HG03439 (cell line): ENCODE results near the gene ZDHHC14.
"Not testable (repeated sequence)": the region's sequence is repeated elsewhere in the genome, so short reads cannot be mapped to it uniquely, and the experiment has no call there.

ENCODE experiments used
- ATAC-seq: cut with Tn5 transposase; IDR thresholded peaks from one replicate; pipeline ENCODE4 v1.9.1; 2021; ENCODE audit warnings: mild to moderate bottlenecking, moderate library complexity; ENCODE audit not compliant: unreplicated experiment

ZDHHC14 gene

DNA sequence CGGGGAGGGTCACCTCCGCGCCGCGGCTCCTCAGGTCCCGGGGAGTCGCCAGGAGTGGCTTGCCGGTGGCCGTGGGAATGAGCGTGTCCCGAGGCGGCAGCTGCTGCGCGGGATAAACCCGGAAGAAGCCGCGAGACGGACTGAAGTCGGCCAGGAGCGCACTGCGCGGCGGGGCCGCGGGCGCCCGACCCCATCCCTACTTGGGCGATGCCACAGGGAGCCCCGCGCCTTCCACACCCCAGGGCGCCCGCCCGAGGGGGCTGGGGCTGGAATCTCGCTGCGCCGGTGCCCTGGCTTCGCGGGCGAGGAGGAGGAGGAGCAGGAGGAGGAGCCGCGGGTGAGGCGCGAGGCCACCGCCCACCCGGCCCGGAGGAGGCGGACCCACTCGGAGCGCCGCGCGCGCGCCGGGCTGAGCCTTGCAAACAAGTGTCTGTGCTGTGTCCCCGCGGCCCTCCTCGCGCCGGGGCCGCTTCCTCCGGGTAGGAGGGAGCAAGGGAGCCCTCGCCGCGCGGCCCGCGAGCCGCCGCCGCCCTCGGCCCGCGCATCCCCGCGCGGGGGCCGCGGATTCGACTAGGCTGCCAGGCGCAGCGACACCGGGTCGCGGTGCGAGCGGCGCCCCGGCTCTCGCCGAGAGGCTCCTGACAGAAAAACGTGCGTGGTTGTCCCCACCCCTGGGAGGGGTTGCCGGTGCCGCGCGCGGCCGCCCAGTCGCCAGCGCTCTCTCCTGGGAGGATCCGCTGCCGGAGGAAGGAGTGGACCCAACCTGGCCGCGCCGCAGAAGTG, at the start of gene ZDHHC14:
Gene ZDHHC14, plus strand, starts transcription at position 412 of the 783 bp plus-strand sequence.
- peak; percentile 76 for ATAC-seq

DNA sequence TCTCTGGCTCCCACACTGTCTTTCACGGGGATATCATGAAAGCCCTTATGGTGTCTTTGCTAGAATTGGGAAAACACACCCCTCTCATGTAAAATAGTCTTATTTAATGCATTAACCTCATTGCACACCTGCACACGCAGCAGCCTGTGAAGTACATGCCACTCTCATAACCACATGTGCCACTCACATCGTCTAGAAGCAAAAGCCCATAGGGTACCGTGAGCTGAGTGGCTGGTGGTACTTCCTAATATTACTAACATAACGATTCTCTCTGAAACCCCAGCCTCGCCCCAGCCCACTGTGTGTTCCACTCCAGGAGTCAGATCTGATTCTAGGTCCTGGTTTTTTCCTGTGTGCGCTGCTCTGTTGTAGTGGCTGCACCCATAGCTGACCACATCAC, 48.2 kb upstream of the ZDHHC14 start:
- no peak for ATAC-seq

DNA sequence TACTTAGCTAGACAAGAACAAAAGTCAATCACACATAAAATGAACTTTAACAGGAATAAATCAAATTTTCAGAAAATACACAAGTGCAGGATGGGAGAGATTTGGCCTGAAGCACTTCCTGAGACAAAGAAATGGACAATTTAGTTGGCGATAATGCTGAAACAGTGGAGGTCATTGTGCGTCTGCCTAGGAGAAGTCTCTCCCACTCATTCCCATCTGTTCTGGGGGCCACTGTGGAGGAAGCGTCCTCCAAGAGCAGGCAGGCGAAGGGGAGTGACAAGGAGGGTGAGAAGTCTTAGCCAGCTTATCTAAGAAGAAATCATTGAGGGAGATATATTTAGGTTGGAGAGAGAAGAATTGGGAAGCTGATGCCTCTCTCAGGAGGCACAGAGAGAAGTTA, 47.5 kb upstream of the ZDHHC14 start:
- no peak for ATAC-seq

DNA sequence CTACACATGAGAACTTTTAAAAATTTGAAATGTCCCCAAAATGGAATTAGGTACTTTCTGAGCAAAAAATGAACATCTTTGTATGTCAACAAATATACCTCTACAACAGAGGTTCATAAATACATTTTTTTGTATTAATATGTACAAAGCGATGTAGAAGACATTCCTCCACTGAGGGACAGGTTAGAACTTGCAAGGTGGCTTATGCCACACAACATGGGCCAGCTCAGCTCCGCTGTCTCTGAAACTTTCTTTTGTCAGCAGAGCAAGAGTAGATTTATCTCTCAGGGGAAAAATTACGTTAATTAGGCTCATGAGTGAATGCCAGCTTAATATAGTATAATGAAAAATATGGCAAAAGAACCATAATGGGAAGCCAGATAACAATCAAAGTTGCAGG, 47.0 kb upstream of the ZDHHC14 start:
- no peak for ATAC-seq

DNA sequence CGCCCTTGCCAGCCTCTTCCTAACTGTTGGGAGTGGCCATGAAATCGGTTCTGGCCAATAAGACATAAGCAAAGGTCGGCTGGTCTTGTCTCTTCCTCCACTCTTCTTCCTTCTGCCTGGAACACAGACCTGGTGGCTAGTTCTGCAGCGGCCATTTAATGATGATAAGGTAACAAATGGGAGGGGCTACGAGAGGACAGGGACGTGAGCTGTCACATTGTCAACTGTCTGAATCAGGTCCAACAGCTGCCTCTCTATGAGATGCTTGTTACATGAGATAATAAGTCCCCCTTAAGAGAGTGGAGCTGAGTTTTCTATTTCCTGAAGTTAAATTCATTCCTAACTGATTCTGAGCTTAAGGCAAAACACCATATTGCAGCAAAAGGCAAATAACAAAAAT, 45.2 kb upstream of the ZDHHC14 start:
- ATAC-seq: no peak

DNA sequence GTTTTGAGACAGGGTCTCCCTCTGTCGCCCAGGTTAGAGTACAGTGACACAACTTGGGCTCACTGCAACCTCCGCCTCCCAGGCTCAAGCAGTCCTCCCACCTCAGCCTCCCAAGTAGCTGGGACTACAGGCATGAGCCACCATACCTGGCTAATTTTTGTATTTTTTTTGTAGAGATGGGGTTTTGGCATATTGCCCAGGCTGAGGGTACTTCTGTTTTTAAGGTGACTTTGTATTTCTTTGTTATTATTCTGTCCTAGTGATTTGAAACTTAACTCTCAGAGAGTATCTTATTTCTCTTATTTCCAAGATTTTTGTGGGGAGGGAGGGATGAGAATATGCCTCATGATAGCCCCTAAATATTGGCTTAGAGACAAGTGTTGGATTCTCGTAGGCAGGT, 43.7 kb upstream of the ZDHHC14 start:
- not testable (repeated sequence) for ATAC-seq

DNA sequence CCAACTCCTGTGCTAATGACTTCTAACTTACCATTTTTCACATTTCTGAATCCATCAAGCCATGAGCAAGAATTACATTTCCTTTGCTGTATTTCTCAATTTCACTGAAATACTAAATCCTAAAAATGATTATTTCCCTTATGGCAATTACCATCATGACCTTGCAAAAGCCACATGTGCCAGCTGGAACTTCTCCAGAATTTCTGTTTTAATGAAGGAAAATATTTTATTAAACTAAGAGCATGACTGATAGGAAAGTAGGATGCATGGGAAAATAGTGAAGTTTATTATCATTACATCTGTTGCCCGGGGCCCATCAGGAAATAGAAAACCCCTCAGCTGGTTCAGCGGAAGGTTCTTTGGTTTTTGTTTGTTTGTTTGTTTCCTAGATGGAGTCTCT, 43.2 kb upstream of the ZDHHC14 start:
- no peak for ATAC-seq

DNA sequence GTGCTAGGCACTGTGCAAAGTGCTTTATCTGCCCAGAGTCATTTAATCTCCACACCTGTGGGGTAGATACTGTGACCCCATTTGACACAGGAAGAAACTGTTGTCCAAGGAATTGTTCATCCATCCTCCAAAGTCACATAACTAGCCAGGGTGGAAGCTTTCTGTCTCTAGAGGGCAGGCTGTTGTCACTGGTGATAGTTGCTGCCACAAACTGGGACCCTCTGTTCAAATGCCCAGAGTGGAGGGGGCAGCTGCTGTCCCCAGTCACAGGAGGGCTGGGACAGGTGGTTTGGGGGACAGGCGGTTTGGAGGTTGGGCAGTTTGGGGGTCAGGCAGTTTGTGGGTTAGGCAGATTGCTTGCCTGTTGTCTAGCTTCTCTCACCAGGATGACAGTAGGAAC, 41.6 kb upstream of the ZDHHC14 start:
- ATAC-seq: no peak

DNA sequence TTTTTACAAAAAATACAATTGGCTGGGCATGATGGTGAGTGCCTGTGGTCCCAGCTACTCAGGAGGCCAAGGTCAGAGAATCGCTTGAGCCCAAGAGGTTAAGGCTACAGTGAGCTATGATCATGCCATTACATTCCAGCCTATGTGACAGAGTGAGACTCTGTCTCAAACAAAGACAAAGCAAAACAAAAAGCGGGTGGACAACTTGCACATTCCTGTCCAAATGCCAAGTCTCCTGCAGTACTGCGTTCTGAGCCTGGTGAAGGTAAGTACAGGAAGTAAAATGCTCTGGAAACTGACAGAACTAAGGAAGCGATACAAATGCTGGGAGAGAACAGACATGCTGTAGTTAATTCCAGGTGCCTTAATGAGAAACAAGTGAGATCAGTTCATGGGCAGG, 37.3 kb upstream of the ZDHHC14 start:
- no peak for ATAC-seq

DNA sequence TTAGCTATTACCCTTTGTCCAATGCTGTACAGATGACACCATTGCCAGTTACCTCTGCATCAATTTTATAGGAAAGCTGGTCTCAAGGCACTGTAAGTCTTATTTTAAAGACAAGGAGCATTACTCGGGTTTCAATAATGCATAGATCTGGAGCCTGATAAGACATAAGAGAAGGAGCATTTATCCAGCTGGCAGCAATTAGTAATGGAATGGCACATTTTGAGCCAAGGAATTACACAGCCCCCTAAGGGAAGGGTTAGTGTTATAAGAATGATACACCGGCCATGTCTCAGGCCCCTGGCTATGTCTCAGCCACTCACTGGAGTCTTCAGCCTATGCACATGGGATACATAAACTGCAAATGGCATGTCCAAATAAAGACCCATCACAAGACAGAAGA, 34.6 kb upstream of the ZDHHC14 start:
- no peak for ATAC-seq

DNA sequence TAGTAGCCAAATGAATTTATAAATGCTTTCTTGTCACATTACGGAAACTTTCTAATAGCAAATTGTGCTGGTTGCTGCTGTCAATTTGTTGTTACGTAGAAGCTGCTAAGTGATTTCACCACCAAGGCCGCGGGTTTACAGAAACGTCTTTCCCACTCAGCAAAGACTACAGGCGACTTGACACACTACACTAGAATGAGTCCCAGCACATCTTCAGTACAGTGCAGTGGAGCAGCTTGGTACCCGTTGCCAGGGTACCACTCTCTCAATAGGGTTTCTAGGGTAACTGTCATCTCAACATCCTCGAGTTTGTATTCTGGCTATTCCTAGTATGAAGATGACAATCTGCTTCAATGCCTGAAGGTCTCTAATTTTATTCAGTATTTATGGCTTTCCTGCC, 22.7 kb upstream of the ZDHHC14 start:
- ATAC-seq: no peak

DNA sequence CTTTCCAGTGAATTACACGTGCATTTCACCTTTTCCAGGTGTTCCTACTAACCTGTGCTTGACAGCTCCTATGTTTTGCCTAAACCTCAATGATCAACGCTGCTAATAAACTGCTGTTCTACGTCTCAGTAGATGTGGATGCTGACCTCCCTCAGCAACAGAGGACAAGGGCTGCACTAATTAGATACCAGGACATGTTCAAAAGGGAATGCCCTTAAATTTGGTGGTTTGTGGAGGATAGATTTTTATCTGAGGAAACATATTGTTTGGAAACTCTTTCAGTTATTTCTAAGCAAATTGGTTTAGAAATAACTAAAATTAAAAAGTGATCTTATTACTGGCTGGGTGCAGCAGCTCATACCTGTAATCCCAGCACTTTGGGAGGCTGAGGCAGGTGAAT, 19.1 kb upstream of the ZDHHC14 start:
- ATAC-seq: no peak

DNA sequence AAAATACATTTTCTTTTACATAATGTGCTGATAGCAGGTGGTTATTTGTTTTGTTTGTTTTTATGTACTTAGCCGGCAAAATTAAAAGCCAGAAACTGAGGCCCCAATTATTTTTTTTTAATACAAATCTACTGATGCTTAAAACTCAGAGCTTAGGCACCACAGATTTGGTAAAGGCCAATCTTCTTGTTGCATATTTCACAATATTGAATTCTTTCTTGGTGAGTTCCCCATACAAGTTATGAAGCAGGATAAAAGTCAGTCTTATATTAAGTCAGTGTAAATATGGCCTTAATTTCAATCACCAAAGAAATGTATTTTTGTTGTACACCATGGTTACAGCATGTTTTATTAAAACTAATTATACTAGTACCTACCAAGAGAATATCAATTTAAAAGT, 16.3 kb upstream of the ZDHHC14 start:
- ATAC-seq: no peak

DNA sequence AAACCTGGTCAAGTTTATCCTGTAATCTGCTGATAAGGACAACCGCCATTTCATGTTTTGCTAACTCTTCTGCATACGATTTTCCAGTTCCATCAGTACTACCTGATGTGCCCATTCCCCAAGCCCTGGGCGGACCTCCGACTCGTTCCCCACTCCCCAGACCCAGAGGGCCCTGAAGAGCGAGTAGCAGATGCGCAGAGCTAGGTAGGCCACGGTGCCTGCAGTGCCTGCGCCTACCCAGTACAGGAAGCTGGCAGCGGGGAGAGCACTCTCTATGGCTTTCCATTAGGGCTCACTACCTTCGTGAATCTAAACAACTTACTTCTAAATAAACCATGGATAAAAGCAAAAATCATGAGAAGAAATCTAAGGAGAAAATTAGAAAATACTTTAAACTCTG, 14.3 kb upstream of the ZDHHC14 start:
- ATAC-seq: no peak

DNA sequence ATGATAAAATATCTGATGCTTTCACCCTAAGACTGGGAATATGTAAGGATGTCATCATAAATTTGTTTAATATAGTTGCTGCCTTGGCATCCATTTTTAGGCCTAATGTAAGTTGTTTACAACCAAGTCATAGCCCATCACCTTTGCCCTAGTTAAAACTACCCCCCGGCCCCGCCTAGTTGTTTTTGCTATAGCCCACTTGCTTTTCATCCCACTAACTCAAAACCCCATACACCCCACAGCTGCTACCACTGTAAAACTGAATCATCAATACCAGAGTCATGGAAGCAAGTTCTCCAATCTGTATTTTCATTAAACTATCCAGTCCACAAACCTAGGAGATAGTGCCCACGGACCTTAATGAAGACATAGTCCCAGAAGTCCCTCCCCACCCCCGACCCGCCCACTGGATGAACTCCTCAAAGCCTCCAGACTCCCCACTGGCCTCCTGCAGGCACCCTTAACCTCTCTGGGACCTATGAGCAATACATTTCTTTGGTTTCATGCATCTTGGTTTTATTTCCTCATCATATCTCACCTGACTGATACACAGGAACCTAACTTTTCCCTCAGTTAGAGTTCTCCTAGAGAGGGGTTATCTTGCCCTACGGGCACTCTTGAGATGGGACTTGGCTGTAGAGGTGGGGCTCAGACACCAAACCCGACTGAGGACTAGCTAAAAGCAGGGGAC, 12.5 kb upstream of the ZDHHC14 start:
- ATAC-seq: no peak

DNA sequence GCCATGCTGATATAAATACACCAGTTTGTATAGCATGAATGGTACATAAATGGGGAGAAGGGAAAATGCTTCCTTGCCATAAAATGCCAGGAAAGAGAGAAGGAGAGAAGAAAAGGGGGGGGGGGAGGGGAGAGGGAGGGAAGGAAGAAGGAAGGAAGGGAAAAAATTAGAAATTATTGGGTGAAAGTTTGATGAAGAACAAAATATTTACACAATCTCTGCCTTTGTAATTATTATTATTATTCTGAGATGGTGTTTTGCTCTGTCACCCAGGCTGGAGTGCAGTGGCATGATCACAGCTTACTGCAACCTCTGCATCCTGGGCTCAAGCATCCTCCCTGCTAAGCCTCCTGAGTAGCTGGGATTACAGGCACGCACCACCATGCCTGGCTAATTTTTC, 10.2 kb upstream of the ZDHHC14 start:
- ATAC-seq: no peak

DNA sequence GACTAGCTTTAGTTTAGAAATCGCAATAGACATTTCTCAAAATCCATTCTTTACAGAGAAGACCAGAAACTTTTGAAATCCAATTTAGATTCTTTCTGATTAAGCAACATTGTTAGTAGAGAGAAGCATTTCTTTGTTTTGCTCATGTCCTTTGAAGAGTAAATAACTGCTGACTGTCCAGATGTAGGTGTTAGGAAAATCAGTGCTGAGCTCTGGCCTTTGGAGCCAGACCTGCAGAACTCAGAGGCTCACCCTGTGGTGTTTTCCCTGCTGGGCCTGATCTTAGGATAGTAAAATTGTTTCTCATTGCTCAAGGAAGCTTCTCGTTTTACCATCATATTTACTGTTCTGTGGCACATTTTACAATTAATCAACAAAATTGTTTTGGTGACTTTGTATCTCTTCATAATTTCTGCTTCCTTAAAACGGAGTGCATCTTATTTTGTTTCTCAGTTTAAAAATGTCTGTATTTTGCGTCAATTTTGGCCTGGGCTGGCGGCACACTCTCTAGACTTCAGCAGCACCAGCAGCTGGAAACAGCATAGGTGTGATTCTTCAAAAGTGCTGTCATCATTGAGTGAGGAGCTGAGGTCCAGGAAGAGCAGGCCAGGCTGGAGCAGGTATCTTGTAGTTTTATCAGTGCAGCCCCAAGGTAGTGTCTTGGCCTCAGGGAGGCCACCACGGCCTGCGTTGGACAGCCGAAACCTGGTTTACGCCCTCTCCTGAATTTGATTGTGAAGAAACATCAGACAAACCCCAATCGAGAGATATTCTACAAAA, 8.3 kb upstream of the ZDHHC14 start:
- ATAC-seq: no peak

DNA sequence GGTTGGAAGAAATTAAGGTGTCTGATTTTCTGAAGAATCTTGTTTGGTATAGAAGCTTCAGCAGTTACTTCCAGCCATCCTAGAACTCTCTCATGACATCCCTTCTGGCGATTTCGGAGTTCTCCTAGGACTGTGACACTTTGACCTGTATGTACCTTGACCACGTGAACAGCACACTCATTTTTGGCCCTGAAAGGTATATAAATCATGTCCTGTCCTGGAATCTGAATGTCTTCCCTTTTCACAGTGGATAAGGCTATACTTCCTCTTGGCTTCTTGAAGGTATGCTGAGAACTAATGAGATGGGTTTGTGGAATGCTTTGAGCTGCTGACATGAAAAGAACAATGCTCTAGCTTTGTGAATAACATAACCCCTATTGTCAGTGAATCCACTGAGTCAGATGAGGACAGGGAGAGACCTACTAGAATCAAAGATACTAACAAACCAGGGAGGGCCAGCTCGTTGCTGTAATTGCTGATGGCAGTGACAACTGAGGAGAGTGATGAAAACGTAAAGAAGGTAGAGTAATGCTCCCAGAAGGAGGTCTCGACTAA, 6.0 kb upstream of the ZDHHC14 start:
- ATAC-seq: no peak

DNA sequence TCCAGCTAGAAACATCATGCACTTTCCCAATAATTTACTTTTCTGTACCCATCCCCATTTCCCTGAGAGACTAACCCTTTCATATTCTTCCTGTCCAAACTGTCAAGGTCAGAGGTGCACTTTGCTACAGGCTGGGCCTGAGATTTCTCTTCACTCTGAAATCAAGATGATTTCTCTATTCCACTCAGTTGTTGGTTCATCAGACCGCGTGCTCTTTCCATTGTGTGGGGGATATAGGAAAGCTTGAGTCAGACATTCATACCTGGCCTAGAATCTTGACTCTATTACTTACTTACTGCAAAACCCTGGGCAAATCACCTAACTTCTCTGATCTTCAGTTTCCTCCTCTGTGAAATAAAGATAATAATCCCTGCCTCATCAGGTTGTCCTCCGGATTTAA, 4.7 kb upstream of the ZDHHC14 start:
- no peak for ATAC-seq

DNA sequence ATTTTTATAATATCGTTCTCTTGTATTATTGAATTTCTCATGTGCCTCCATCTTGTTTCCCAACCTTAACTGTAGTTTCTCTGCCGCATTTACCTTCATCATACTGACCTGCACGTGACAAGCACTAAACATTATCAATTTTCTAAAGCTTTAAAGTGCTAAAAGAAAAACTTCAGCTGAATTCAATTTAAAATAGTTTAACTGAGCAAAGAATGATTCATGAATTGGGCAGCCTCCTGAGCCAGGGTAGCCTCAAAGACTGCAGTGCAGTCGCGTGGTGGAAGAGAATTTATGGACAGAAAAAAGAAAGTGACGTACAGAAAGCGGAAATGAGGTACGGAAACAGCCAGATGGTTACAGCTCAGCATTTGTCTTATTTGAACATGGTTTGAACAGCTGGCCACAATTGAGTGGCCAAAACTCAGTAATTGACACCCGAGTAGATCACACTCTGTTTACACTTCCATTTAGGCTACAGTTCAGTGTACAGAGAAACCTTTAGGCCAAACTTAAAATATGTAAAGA, 4.2 kb upstream of the ZDHHC14 start:
- no peak for ATAC-seq
